Liver (tissue), 9 donors: ENCODE data around the gene PDZK1. TPM values are rescaled to one million over a fixed set of nuclear protein-coding genes. Genes with fewer than 3 reads are reported as not detected.

Experiments used
- DNase-seq: peaks from one replicate; pipeline ENCODE4 v3.0.0-alpha.2; 2017; ENCODE audit warnings: low spot score
- H3K27ac ChIP-seq, 2 donors: one replicate each; pipeline ENCODE4 v1.7.0; 2013; ENCODE audit warnings: inconsistent platforms in 2 of 2, low read length in 2 of 2, control low read depth in 1 of 2, low read depth in 1 of 2, mild to moderate bottlenecking in 1 of 2
- H3K27me3 ChIP-seq, 4 donors: one replicate each; pipeline versions ENCODE4 v1.6.1 to v1.7.0; 2013; ENCODE audit warnings: low read length in 3 of 4, inconsistent platforms in 1 of 4, mild to moderate bottlenecking in 1 of 4, moderate library complexity in 1 of 4; ENCODE audit not compliant: control insufficient read depth in 4 of 4, insufficient read depth in 4 of 4
- H3K36me3 ChIP-seq, 4 donors: one replicate each; pipeline versions ENCODE4 v1.6.1 to v1.7.0; 2013; ENCODE audit warnings: low read length in 3 of 4, mild to moderate bottlenecking in 3 of 4, low read depth in 1 of 4, moderate library complexity in 1 of 4; ENCODE audit not compliant: control insufficient read depth in 4 of 4, insufficient read depth in 3 of 4
- H3K4me1 ChIP-seq, 4 donors: one replicate each; pipeline versions ENCODE4 v1.6.1 to v1.7.0; 2013; ENCODE audit warnings: low read length in 3 of 4, mild to moderate bottlenecking in 3 of 4, moderate library complexity in 1 of 4; ENCODE audit not compliant: control insufficient read depth in 4 of 4, insufficient read depth in 4 of 4
- H3K4me3 ChIP-seq, 3 donors: one replicate each; pipeline versions ENCODE4 v1.6.1 to v1.7.0; 2013; ENCODE audit warnings: low read length in 3 of 3, control low read depth in 1 of 3, low read depth in 1 of 3, mild to moderate bottlenecking in 1 of 3
- H3K9ac ChIP-seq, 2 donors: one replicate each; pipeline ENCODE4 v1.7.0; 2013; ENCODE audit warnings: low read length in 2 of 2, mild to moderate bottlenecking in 2 of 2, moderate library complexity in 2 of 2, control low read depth in 1 of 2, low read depth in 1 of 2
- H3K9me3 ChIP-seq, 4 donors: one replicate each; pipeline versions ENCODE4 v1.6.1 to v1.7.0; 2013; ENCODE audit warnings: low read length in 3 of 4; ENCODE audit not compliant: control insufficient read depth in 4 of 4
- ATF3 ChIP-seq: IDR thresholded peaks from 2 replicates; pipeline ENCODE4 v1.6.1; 2016; ENCODE audit warnings: antibody characterized with exemption
- CTCF ChIP-seq: fragments of 150-350 bp; IDR thresholded peaks from 2 replicates; pipeline ENCODE4 v1.5.1; 2017; ENCODE audit warnings: improper control_type of control experiment, low read depth, low read length; ENCODE audit not compliant: missing input control
- EGR1 ChIP-seq, 2 donors: IDR thresholded peaks; 2 replicates each; pipeline ENCODE4 v1.6.1; 2016 to 2018; ENCODE audit warnings: antibody characterized with exemption in 2 of 2, low read depth in 2 of 2
- FOXA1 ChIP-seq: IDR thresholded peaks from 2 replicates; pipeline ENCODE4 v1.6.1; 2016; ENCODE audit warnings: antibody characterized with exemption
- FOXA2 ChIP-seq: IDR thresholded peaks from 2 replicates; pipeline ENCODE4 v1.6.1; 2016; ENCODE audit warnings: antibody characterized with exemption
- GABPA ChIP-seq, 2 donors: IDR thresholded peaks in 1 of 2; conservative IDR thresholded peaks in 1 of 2; 2 replicates each; pipeline ENCODE4 v1.6.1; 2016; ENCODE audit warnings: antibody characterized with exemption in 2 of 2, mild to moderate bottlenecking in 1 of 2, moderate library complexity in 1 of 2
- HNF4A ChIP-seq, 2 donors: conservative IDR thresholded peaks; 2 replicates each; pipeline ENCODE4 v1.6.1; 2016; ENCODE audit warnings: antibody characterized with exemption in 2 of 2, mild to moderate bottlenecking in 2 of 2
- HNF4G ChIP-seq: IDR thresholded peaks from 2 replicates; pipeline ENCODE4 v1.6.1; 2016; ENCODE audit warnings: antibody characterized with exemption
- JUND ChIP-seq, 2 donors: IDR thresholded peaks; 2 replicates each; pipeline ENCODE4 v1.6.1; 2016; ENCODE audit warnings: antibody characterized with exemption in 2 of 2
- NR2F2 ChIP-seq: IDR thresholded peaks from 2 replicates; pipeline ENCODE4 v1.6.1; 2016; ENCODE audit warnings: antibody characterized with exemption
- RAD21 ChIP-seq, 2 donors: IDR thresholded peaks; 2 replicates each; pipeline ENCODE4 v1.6.1; 2016; ENCODE audit warnings: antibody characterized with exemption in 2 of 2, mild to moderate bottlenecking in 2 of 2
- REST ChIP-seq: IDR thresholded peaks from 2 replicates; pipeline ENCODE4 v1.6.1; 2016; ENCODE audit warnings: antibody characterized with exemption, mild to moderate bottlenecking
- RXRA ChIP-seq, 2 donors: IDR thresholded peaks; 2 replicates each; pipeline ENCODE4 v1.6.1; 2017 to 2018; ENCODE audit warnings: antibody characterized with exemption in 2 of 2, mild to moderate bottlenecking in 1 of 2
- SP1 ChIP-seq: IDR thresholded peaks from 2 replicates; pipeline ENCODE4 v1.6.1; 2018; ENCODE audit warnings: antibody characterized with exemption, mild to moderate bottlenecking
- TAF1 ChIP-seq: conservative IDR thresholded peaks from 2 replicates; pipeline ENCODE4 v1.6.1; 2016; ENCODE audit warnings: antibody characterized with exemption, mild to moderate bottlenecking
- YY1 ChIP-seq: IDR thresholded peaks from 2 replicates; pipeline ENCODE4 v1.6.1; 2016; ENCODE audit warnings: antibody characterized with exemption, mild to moderate bottlenecking
- ZBTB33 ChIP-seq: IDR thresholded peaks from 2 replicates; pipeline ENCODE4 v1.6.1; 2016; ENCODE audit warnings: antibody characterized with exemption
- WGBS: extraction: QIAGEN DNeasy Blood & Tissue Kit; methylation state at CpG from one replicate; pipeline ENCODE4 v1.1.7; 2013; 5-methylcytosine and 5-hydroxymethylcytosine counted together
- polyA plus RNA-seq, 2 donors: library from polyadenylated mRNA; stranded (reverse) in 1 of 2; unstranded in 1 of 2; fragments of 200-250 nt in 1 of 2; fragments of >200 nt in 1 of 2; fragmentation: Nextera tagmentation in 1 of 2; extraction: Ambion mirVana in 1 of 2; gene quantifications; one replicate each; pipeline versions ENCODE4 v1.2.1 to v1.2.3, GENCODE V29; 2013 to 2015
- total RNA-seq, 2 donors: library from RNA; depleted of rRNA; stranded (reverse); fragments of >200 nt; gene quantifications; one replicate each; pipeline ENCODE4 v1.2.3, GENCODE V29; 2014
- TF ChIP-seq, protein P1 (sequence below): IDR thresholded peaks from 2 replicates; pipeline ENCODE4 v1.6.1; 2016; ENCODE audit warnings: antibody characterized with exemption
- donor health status: healthy.
- donor health status: healthy.
- donor health status: healthy.
- donor health status: healthy.
- donor health status: healthy.

The PDZK1 gene
- total and polyA plus RNA-seq, 4 donors = 40.5 to 85.4 (median 60.6) TPM

- peaks cover 8 to 24% (median 17%) of the 10 kb centered on the region in 4 donors for H3K4me1 ChIP-seq
These were observed 18.2 kb downstream of the PDZK1 start for GRCh38 chr1:145688924-145689323.

More at GRCh38 chr1:145688924-145689323, 18.2 kb downstream of the PDZK1 start:
- Histone ChIP-seq H3K27ac (no peak overlapping the region), H3K36me3 (peaks cover 2 to 8% (median 3%) of the 10 kb centered on the region in 4 donors), H3K4me3 (no peak overlapping the region), H3K9me3 (no peaks in the 10 kb centered on the region), H3K27me3 (no peaks in the 10 kb centered on the region), H3K9ac (no peak overlapping the region)
- no peak for TF ChIP-seq RAD21 (IDR thresholded peaks at IDR 0.05)
- TF ChIP-seq, protein P1, sequence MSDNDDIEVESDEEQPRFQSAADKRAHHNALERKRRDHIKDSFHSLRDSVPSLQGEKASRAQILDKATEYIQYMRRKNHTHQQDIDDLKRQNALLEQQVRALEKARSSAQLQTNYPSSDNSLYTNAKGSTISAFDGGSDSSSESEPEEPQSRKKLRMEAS = no peak
- TF ChIP-seq TAF1 = no peak
- TF ChIP-seq EGR1 (IDR thresholded peaks at IDR 0.05; ENCODE audit: low read depth in 2 of 2) = no peak
- no peak for TF ChIP-seq ZBTB33
- no peak for TF ChIP-seq YY1
- TF ChIP-seq HNF4G = no peak
- no peak for TF ChIP-seq SP1
- TF ChIP-seq CTCF = no peak
- TF ChIP-seq HNF4A (conservative IDR thresholded peaks at IDR 0.05) = no peak
- TF ChIP-seq NR2F2 = no peak
- TF ChIP-seq REST = no peak
- no peak for TF ChIP-seq JUND (IDR thresholded peaks at IDR 0.05)
- no peak for TF ChIP-seq GABPA (IDR thresholded peaks at IDR 0.05 in 1 of 2, conservative IDR thresholded peaks at IDR 0.05 in 1 of 2)
- TF ChIP-seq FOXA2 = no peak
- TF ChIP-seq ATF3 = no peak
- no peak for TF ChIP-seq FOXA1
- no peak for TF ChIP-seq RXRA (IDR thresholded peaks at IDR 0.05)
- 96% methylated on average over 6 of the region's 6 CpGs for WGBS
- DNase-seq = no peak
